ENCODE data around the gene SIRT7.

SIRT7 gene

GRCh38 chr17:81906476-81907218 lies 11.3 kb downstream of the SIRT7 start:
- in situ Hi-C loops (cut with MboI; ENCODE audit: low sequenced_read_pairs) = no loop called here

- in situ Hi-C loops (cut with MboI; ENCODE audit: low sequenced_read_pairs) = no loop called here
These were observed 12.0 kb downstream of the SIRT7 start for GRCh38 chr17:81905993-81906392.

- in situ Hi-C loops (cut with MboI; ENCODE audit: low sequenced_read_pairs) = no loop called here
These were observed 12.5 kb downstream of the SIRT7 start for GRCh38 chr17:81905424-81905875.

GRCh38 chr17:81904600-81905423 lies 13.2 kb downstream of the SIRT7 start:
- in situ Hi-C loops (cut with MboI; ENCODE audit: low sequenced_read_pairs) = no loop called here

- in situ Hi-C loops (cut with MboI; ENCODE audit: low sequenced_read_pairs) = no loop called here
These were observed 13.9 kb downstream of the SIRT7 start for GRCh38 chr17:81903896-81904599.

GRCh38 chr17:81903415-81903831 lies 14.6 kb downstream of the SIRT7 start:
- in situ Hi-C loops (cut with MboI; ENCODE audit: low sequenced_read_pairs) = no loop called here

GRCh38 chr17:81902653-81903414 lies 15.1 kb downstream of the SIRT7 start:
- in situ Hi-C loops (cut with MboI; ENCODE audit: low sequenced_read_pairs) = no loop called here

- in situ Hi-C loops (cut with MboI; ENCODE audit: low sequenced_read_pairs) = no loop called here
These were observed 15.8 kb downstream of the SIRT7 start, which contains the start of gene NPB for GRCh38 chr17:81902023-81902652. Gene NPB, plus strand, starts transcription at chr17:81902238. Its CDS starts 40 bp downstream, at chr17:81902278.

- in situ Hi-C loops (cut with MboI; ENCODE audit: low sequenced_read_pairs) = no loop called here
These were observed 16.6 kb downstream of the SIRT7 start for GRCh38 chr17:81901167-81902022.

GRCh38 chr17:81900181-81900820 lies 17.7 kb downstream of the SIRT7 start:
- in situ Hi-C loops (cut with MboI; ENCODE audit: low sequenced_read_pairs) = no loop called here

GRCh38 chr17:81899514-81900166 lies 18.3 kb downstream of the SIRT7 start:
- in situ Hi-C loops (cut with MboI; ENCODE audit: low sequenced_read_pairs) = no loop called here

GRCh38 chr17:81898885-81899284 lies 19.1 kb downstream of the SIRT7 start:
- in situ Hi-C loops (cut with MboI; ENCODE audit: low sequenced_read_pairs) = no loop called here

- in situ Hi-C loops (cut with MboI; ENCODE audit: low sequenced_read_pairs) = no loop called here
These were observed 19.7 kb downstream of the SIRT7 start for GRCh38 chr17:81898029-81898866.

GRCh38 chr17:81895400-81895799 lies 22.6 kb downstream of the SIRT7 start:
- in situ Hi-C loops (cut with MboI; ENCODE audit: low sequenced_read_pairs) = no loop called here

GRCh38 chr17:81891303-81891552 lies 26.7 kb downstream of the SIRT7 start:
- in situ Hi-C loops (cut with MboI; ENCODE audit: low sequenced_read_pairs) = no loop called here

GRCh38 chr17:81890447-81891302 lies 27.3 kb downstream of the SIRT7 start:
- in situ Hi-C loops (cut with MboI; ENCODE audit: low sequenced_read_pairs) = no loop called here

- in situ Hi-C loops (cut with MboI; ENCODE audit: low sequenced_read_pairs) = no loop called here
These were observed 28.4 kb downstream of the SIRT7 start for GRCh38 chr17:81889602-81890001.
